ENCODE results near the gene CORO1C.

DNA sequence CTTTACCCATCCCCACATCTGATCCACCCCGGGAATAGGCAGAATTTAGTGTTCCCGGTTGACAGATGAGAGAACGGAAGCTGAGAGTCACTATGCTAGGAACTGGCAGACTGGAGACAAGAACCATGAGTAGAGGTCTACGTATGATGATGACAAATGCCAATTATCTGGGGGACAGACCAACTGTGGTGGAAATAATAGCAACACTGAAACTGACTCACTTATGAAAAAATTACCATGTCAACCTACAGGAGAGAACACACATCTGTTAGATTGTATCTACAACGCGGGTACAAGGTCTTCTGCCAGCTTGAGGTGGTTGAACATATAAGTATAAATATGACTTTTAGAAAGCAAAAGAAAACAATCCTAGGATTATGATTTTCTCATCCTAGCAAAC, 82.2 kb downstream of the CORO1C start:
- TF ChIP-seq POLR2A (IDR thresholded peaks at IDR 0.05): no peak
- TF ChIP-seq, protein P1, sequence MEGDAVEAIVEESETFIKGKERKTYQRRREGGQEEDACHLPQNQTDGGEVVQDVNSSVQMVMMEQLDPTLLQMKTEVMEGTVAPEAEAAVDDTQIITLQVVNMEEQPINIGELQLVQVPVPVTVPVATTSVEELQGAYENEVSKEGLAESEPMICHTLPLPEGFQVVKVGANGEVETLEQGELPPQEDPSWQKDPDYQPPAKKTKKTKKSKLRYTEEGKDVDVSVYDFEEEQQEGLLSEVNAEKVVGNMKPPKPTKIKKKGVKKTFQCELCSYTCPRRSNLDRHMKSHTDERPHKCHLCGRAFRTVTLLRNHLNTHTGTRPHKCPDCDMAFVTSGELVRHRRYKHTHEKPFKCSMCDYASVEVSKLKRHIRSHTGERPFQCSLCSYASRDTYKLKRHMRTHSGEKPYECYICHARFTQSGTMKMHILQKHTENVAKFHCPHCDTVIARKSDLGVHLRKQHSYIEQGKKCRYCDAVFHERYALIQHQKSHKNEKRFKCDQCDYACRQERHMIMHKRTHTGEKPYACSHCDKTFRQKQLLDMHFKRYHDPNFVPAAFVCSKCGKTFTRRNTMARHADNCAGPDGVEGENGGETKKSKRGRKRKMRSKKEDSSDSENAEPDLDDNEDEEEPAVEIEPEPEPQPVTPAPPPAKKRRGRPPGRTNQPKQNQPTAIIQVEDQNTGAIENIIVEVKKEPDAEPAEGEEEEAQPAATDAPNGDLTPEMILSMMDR (IDR thresholded peaks at IDR 0.05): no peak
